Measurements from ENCODE around the gene FUOM. TPM values are rescaled to one million over a fixed set of nuclear protein-coding genes. Genes with fewer than 3 reads are reported as not detected.

FUOM gene
- total and polyA plus RNA-seq, 12 donors, result 4.8 to 47.9 (median 15.8) TPM

DNA sequence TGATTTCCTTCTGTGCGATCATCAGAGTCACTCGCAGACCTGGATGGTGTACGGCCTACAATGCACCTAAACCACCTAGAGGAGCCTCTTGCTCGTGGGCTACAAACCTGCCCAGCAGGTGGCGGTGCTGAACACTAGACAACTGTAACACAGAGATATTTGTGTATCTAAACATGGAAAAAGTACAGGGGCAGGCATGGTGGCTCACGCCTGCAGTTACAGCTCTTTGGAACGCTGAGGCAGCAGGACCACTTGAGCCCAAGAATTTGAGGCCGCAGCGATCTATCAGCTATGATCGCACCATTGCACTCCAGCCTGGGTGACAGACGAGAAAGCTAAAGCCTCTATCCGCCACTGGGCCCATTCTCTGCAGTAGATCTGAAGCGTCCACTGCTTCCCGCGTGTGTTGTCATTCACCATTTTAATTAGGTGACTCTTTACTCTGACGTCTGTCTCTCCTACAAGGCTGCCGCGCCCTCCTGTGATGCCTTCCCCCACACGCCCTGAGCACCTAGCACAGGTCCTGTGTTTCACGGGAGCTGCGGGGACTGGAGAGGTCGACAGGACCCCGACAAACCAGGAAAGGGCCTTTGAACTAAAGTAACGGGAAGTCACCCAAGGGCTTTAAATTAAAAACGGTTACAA is 49.9 kb downstream of the FUOM start:
- intact Hi-C loops (cut with DNase I), result no loop called here
- Histone ChIP-seq H3K36me3 (replicated peaks in 1 of 2) (peaks cover 0 to 27% of the 10 kb centered on the region in 2 donors), H3K9me3 (replicated peaks in 1 of 3) (no peaks in the 10 kb centered on the region), H3K4me1 (replicated peaks in 1 of 2) (peaks cover 17 to 43% of the 10 kb centered on the region in 2 donors), H3K4me3 (peak overlapping the region; percentile 51 to 99 (median 88)), H3K27me3 (no peaks in the 10 kb centered on the region), H3K27ac (peak overlapping the region; percentile 64 to 99 (median 98))
- 6 to 8% (median 6%) methylated on average over 25 of the region's 25 CpGs for WGBS, 4 donors
- DNase-seq, result peak; percentile 67 to 95 (median 81)
- TF ChIP-seq POLR2A (IDR thresholded peaks at IDR 0.05) (peak in 1 of 2 donors; percentile 42), CTCF (IDR thresholded peaks at IDR 0.05) (peak; percentile 47 to 65 (median 61))

DNA sequence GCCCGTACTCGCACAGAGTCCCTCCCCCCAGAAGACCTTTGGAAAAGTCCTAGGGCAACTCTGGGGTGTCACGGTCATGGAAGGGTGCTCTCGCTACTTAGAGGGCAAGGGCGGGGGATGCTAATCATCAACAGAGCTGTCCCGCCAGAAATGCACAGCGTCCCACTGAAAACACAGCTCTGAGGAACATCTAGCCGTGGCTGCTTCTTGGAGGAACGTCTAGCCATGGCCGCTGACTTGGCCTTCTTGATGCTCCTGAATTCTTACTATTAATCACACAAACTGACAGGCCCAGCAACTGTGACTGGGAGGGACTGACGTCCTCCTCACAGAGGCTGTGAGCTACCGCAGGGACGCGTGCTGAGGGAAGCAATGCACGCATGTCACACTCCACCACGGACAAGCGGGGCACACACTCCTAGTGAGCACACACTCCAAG is 50.9 kb downstream of the FUOM start:
- intact Hi-C loops (cut with DNase I), result no loop called here
- Histone ChIP-seq H3K4me1 (replicated peaks in 1 of 2) (peaks cover 17 to 43% of the 10 kb centered on the region in 2 donors), H3K4me3 (peak overlapping the region in 1 of 4 donors; percentile 99), H3K36me3 (replicated peaks in 1 of 2) (peaks cover 0 to 31% of the 10 kb centered on the region in 2 donors), H3K27ac (peak overlapping the region in 2 of 5 donors; percentile 98 to 99), H3K9me3 (replicated peaks in 1 of 3) (no peaks in the 10 kb centered on the region), H3K27me3 (no peaks in the 10 kb centered on the region)
- TF ChIP-seq CTCF (IDR thresholded peaks at IDR 0.05), result no peak
- no peak for TF ChIP-seq POLR2A (IDR thresholded peaks at IDR 0.05)
- peak in 2 of 7 donors; percentile 18 to 26 for DNase-seq
- WGBS, 4 donors, result 81 to 90% (median 85%) methylated on average over 15 to 17 of the region's 17 CpGs

DNA sequence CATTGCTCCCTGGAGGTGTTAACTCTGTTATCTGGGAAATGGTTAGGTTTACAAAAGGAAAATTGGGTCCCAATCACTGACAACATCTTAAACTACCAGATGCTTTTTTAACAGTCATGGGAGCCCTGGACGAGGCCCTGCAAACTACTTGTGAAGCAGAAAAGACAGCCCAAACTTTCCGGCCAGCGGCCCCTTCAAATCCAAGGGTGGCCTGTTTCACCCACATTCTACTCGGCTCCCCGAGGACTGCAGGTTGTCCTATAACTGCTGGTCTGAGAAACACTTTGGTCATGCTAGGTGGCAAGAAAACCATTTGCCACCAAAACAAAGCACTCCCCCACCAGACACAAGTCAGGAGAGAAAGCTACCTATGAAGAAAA is 51.7 kb downstream of the FUOM start:
- 92 to 96% (median 94%) methylated on average over 5 of the region's 5 CpGs for WGBS, 4 donors
- Histone ChIP-seq H3K36me3 (replicated peaks in 1 of 2) (peaks cover 0 to 30% of the 10 kb centered on the region in 2 donors), H3K4me1 (replicated peaks in 1 of 2) (peaks cover 17 to 43% of the 10 kb centered on the region in 2 donors), H3K9me3 (replicated peaks in 1 of 3) (no peaks in the 10 kb centered on the region), H3K27ac (peak overlapping the region; percentile 51 to 94 (median 85)), H3K4me3 (no peak overlapping the region), H3K27me3 (no peaks in the 10 kb centered on the region)
- intact Hi-C loops (cut with DNase I), result no loop called here
- no peak for TF ChIP-seq CTCF (IDR thresholded peaks at IDR 0.05)
- TF ChIP-seq POLR2A (IDR thresholded peaks at IDR 0.05), result no peak
- DNase-seq, result no peak

Small RNA genes within 50 kb of the gene (microRNA-seq; reads per million reads assigned to microRNA genes)
- 0.76 to 2.2 (median 1.4) reads per million in 3 donors for gene MIR3944

Small RNA genes within 50 kb of the gene (small RNA-seq; reads per million reads assigned to genes)
- 0 reads per million in 2 donors for gene AL360181.4
- 0 reads per million in 2 donors for gene BANF1P2
- gene MIR3944, result 0 reads per million in 2 donors

Other genes starting within 250 kb of the FUOM start
- gene KNDC1, start 197.8 kb downstream of the FUOM start, total RNA-seq, result 10 to 100 TPM in 8 of 9 donors, 1 to 10 TPM in 1; 9.7 to 93.4 (median 40.7) TPM
- 10 to 100 TPM in 2 of 3 donors, 1 to 10 TPM in 1; 1.0 to 53.2 (median 19.2) TPM for gene KNDC1, start 197.8 kb downstream of the FUOM start, polyA plus RNA-seq
- under 1 TPM in 1 of 9 donors, not detected in 8; 0.19 TPM for gene UTF1, start 127.8 kb downstream of the FUOM start, total RNA-seq
- under 1 TPM in 1 of 3 donors, not detected in 2; 0.24 TPM for gene UTF1, start 127.8 kb downstream of the FUOM start, polyA plus RNA-seq
- gene VENTX, start 120.2 kb downstream of the FUOM start, total RNA-seq, result 1 to 10 TPM in 6 of 9 donors, under 1 TPM in 3; 0.06 to 3.0 (median 1.3) TPM
- gene VENTX, start 120.2 kb downstream of the FUOM start, polyA plus RNA-seq, result 1 to 10 TPM in 2 of 3 donors, under 1 TPM in 1; 0.26 to 4.4 (median 1.7) TPM
- gene ADAM8, start 81.2 kb downstream of the FUOM start, total RNA-seq, result 1 to 10 TPM in 8 of 9 donors, under 1 TPM in 1; 0.61 to 5.3 (median 3.4) TPM
- 1 to 10 TPM in 2 of 3 donors, under 1 TPM in 1; 0.66 to 7.7 (median 5.2) TPM for gene ADAM8, start 81.2 kb downstream of the FUOM start, polyA plus RNA-seq
- gene TUBGCP2, start 49.1 kb downstream of the FUOM start, total RNA-seq, result 10 to 100 TPM; 30.9 to 77.8 (median 61.1) TPM
- gene TUBGCP2, start 49.1 kb downstream of the FUOM start, polyA plus RNA-seq, result 100 to 1,000 TPM in 2 of 3 donors, 10 to 100 TPM in 1; 54.1 to 234 (median 145) TPM
- 10 to 100 TPM; 19.6 to 45.4 (median 38.3) TPM for gene ZNF511, start 49.1 kb downstream of the FUOM start, total RNA-seq
- gene ZNF511, start 49.1 kb downstream of the FUOM start, polyA plus RNA-seq, result 100 to 1,000 TPM in 2 of 3 donors, 10 to 100 TPM in 1; 20.0 to 146 (median 102) TPM
- 10 to 100 TPM in 2 of 9 donors, 1 to 10 TPM in 2, under 1 TPM in 1, not detected in 4; 0.55 to 21.5 (median 7.0) TPM for gene CALY, start 21.1 kb downstream of the FUOM start, total RNA-seq
- 10 to 100 TPM in 2 of 3 donors, 1 to 10 TPM in 1; 6.0 to 30.7 (median 18.3) TPM for gene CALY, start 21.1 kb downstream of the FUOM start, polyA plus RNA-seq
- under 1 TPM in 1 of 9 donors, not detected in 8; 0.46 TPM for gene PRAP1, start 10.6 kb downstream of the FUOM start, total RNA-seq
- under 1 TPM in 2 of 3 donors, not detected in 1; 0.44 to 0.88 TPM for gene PRAP1, start 10.6 kb downstream of the FUOM start, polyA plus RNA-seq
- 100 to 1,000 TPM; 133 to 280 (median 146) TPM for gene ECHS1, start 15.3 kb upstream of the FUOM start, total RNA-seq
- gene ECHS1, start 15.3 kb upstream of the FUOM start, polyA plus RNA-seq, result 100 to 1,000 TPM in 2 of 3 donors, 10 to 100 TPM in 1; 74.4 to 126 (median 126) TPM
- 10 to 100 TPM in 3 of 9 donors, 1 to 10 TPM in 6; 2.3 to 34.4 (median 7.1) TPM for gene PAOX, start 21.2 kb upstream of the FUOM start, total RNA-seq
- gene PAOX, start 21.2 kb upstream of the FUOM start, polyA plus RNA-seq, result 10 to 100 TPM in 1 of 3 donors, 1 to 10 TPM in 2; 1.0 to 10.6 (median 5.5) TPM
- gene MTG1, start 36.1 kb upstream of the FUOM start, total RNA-seq, result 10 to 100 TPM; 24.0 to 68.6 (median 45.7) TPM
- gene MTG1, start 36.1 kb upstream of the FUOM start, polyA plus RNA-seq, result 100 to 1,000 TPM in 1 of 3 donors, 10 to 100 TPM in 2; 44.1 to 118 (median 88.1) TPM
- gene SPRN, start 66.6 kb upstream of the FUOM start, total RNA-seq, result 1 to 10 TPM in 1 of 9 donors, under 1 TPM in 5, not detected in 3; 0.10 to 1.2 (median 0.44) TPM
- gene SPRN, start 66.6 kb upstream of the FUOM start, polyA plus RNA-seq, result 1 to 10 TPM in 1 of 3 donors, under 1 TPM in 2; 0.54 to 1.8 (median 0.60) TPM
- 1 to 10 TPM in 6 of 9 donors, under 1 TPM in 3; 0.42 to 5.5 (median 2.2) TPM for gene SCART1, start 95.9 kb upstream of the FUOM start, total RNA-seq
- 1 to 10 TPM in 2 of 3 donors, under 1 TPM in 1; 0.42 to 2.7 (median 1.4) TPM for gene SCART1, start 95.9 kb upstream of the FUOM start, polyA plus RNA-seq
- gene CYP2E1, start 169.3 kb upstream of the FUOM start, total RNA-seq, result 1 to 10 TPM in 5 of 9 donors, under 1 TPM in 3, not detected in 1; 0.17 to 4.2 (median 1.1) TPM
- gene CYP2E1, start 169.3 kb upstream of the FUOM start, polyA plus RNA-seq, result 1 to 10 TPM; 3.6 to 8.1 (median 4.0) TPM
- gene SYCE1, start 207.6 kb upstream of the FUOM start, total RNA-seq, result 1 to 10 TPM in 5 of 9 donors, under 1 TPM in 1, not detected in 3; 0.52 to 6.2 (median 1.3) TPM
- gene SYCE1, start 207.6 kb upstream of the FUOM start, polyA plus RNA-seq, result 1 to 10 TPM in 2 of 3 donors, under 1 TPM in 1; 0.92 to 9.2 (median 3.5) TPM